NCI-H2029 treated with DMSO at 0.1 percent for 48 hours (cell line): Measurements from ENCODE around the gene EXOSC7.
"Not testable (repeated sequence)": the region's sequence is repeated elsewhere in the genome, so short reads cannot be mapped to it uniquely, and the experiment has no call there.

Experiments
- DNase-seq: peaks from one replicate; lab custom pipeline; 2025; lab: John Stamatoyannopoulos, UW

Gene EXOSC7

DNA sequence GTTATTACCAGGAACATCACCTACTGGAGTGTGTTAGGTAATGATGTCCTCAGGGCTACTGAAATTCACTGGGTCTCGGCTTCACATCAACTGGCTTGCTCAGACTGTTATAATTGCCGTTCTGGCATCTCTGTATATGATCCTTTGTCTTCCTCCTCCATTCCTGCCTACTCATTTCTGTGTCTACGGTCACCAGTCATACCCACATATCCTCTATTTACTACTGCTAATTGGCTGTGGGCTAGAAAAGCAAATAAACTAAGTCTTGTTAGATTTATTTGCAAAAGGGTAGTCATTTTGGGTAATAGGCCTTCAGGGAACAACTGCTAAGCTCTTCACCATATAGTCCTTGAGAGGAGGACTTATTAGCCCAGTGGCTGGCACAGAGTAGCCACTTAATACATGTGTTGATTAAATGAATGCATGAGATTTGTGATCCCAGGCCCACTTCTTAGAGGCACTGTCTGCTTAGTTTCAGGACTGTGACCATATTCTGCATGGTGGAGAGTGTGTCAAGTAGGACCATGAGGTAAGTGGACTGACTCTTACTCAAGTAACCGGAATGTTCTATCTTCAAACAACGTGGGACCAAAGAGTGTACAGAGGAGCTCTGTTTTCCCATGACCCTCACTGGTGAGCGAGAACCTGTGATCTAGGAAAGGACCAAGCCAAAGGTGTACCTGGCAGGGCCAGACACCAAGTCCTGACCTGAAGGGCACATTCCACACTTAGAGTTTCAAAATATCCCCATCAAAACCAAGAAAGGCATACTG lies 13.2 kb upstream of the EXOSC7 start:
- DNase-seq = peak; percentile 96

DNA sequence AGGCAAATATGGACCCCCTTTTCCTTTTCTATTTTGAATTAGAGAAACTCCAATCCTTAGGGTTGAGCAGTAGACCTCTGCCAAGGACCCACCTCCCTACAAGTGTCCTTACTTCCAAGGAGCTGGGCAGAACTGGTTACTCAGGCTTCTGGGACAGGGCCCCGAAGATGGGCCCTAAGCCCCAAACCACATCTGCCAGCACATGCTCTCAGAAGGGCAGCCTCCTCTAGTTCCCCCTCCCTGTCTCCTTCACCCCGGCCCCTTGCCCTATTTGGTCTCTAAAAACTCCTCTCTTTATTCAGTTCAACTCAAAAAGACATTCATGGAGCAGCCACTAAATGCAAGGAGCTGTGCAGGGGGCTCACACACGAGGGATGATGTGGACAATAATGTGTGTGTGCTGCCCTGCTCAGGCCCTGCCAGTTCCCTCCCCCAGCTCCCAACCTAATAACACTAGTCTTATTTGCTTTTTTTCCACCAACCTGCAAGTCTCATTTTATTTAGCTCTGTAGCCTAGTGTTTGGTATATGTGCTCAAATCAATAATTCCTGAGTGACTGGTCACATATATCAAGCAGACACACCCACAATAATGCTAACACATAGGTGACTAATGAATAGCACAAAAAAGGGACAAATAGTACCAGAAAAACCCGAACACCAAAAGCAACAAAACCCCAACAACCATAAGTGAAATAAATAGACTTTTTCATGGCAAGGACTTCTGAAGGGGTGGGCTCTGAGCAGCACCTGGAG lies 12.3 kb upstream of the EXOSC7 start:
- DNase-seq = no peak

DNA sequence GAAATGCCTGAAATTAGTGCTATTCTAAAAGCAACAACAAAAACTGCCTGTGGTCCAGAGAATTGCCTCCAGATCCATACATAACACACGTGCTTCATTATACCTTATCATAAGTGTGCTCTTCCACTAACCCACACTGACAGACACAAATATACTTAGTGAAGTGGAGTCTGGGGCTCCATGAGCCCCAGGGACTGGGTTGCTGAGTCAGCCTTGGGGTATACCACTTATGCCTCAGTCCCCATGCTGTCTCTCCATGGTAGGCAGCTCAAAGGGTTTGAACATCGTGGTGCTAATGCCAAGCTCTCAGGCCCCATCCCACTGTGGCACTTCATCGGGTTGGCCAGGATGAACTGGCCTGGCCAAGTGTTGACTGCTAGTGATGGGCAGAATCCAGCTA lies 10.9 kb upstream of the EXOSC7 start:
- DNase-seq = no peak

DNA sequence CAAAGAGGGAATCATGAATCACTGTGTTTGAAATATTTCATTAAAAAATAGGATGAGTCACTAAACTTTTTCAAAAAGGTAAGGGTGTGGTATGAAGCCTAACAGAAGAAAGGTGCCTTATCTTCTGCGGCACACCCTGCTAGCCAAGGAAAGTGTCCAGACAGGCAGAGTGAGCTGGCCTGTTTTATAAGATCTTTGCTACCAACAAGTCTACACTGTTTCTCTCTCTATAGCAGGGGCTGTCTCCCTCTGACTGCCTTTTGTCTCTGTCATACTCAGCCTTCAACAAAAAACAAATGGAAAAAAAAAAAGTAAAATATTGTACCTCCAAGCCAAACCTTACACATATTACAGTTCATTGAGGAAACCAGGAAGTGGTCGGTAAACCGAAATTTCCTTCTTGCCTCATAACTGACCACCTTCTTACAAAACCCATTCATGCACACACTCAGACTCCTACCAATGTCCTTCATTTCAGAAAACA lies 9.2 kb upstream of the EXOSC7 start:
- no peak for DNase-seq

DNA sequence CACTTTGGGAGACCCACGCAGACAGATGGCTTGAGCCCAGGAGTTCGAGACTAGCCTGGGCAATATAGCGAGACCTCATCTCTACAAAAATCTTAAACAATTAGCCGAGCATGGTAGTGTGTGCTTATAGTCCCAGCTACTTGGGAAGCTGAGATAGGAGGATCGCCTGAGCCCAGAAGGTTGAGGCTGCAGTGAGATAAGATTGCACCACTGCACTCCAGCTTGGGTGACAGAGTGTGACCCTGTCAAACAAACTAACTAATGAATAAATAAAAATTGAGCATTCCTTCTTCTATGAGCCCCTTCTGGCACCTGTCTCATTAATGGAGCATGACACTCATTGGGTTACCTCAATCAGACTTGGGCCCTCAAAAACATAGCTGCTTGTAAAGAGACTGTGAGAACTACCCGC lies 7.6 kb upstream of the EXOSC7 start:
- no peak for DNase-seq

DNA sequence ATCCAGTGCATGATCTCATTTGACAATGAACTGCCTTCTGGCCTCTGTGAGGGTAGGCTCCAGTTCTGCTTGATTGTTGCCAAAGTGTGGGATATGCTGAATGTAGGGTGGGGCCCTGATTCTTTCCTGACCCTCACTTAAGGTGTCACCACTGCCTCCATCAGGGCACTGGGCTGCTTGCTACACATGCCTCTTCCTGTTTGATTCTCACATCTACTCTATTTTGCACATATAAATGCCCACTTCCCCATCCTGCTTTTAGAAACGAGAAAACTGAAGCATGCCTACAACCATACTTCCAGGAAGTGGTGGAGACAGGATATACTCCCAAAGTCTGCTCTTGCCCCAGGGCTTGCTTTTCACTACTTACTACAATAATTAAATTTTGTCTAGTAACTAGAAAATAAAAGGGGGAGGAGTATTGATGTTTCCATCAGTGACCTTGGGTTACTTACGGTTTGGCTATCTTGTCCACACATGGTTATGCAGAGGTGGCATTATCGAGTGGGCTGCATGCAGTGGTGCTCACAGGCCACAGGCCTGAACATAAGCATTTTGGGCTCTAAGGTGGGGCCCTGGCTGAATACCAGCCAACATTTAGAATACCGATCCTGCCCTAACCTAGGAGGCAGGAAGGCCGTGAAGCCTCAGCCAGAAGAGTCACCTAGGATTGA lies 6.8 kb upstream of the EXOSC7 start:
- DNase-seq = no peak

DNA sequence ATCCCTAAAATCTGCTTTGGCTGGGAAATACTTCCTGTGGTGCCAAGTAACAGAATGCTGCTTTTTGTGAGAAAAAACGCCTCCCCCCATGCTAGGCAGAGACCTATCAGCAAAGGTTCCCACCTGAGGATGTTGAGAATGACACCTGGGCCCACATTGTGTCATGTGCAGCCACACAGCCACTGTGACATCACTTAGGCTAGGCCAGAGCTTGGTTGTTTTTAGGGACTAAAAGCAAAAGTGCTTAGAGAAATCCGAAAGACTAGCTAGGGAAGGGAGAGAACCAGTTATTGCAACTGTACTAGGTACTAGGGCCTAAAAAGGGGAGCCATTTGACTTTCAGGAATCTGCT lies 6.2 kb upstream of the EXOSC7 start:
- no peak for DNase-seq

DNA sequence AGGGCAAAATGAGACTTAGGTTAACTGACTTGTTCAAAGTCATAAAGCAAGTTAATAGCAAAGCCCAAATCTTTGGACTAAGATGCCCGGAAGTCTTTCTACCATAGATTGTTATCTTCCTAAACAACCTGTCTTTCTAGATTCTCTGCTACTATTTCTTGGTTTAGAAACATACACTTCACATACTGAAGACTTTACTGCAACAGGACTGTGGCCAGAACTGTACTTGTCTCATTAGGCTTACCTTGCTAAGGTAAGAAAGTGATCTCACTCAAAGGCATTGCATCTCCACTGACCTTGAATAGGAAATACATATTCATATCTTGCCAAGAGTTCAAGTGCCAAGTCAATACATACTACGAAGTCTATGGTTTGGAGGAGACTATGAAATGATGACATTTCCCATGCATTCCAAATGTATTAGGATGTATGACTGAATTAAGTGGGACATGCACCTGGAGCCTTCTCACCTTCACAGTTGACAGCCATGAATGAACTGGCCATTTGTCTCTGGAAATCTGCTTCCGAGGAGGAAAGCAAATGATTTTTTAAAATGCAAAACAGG lies 5.0 kb upstream of the EXOSC7 start:
- no peak for DNase-seq

DNA sequence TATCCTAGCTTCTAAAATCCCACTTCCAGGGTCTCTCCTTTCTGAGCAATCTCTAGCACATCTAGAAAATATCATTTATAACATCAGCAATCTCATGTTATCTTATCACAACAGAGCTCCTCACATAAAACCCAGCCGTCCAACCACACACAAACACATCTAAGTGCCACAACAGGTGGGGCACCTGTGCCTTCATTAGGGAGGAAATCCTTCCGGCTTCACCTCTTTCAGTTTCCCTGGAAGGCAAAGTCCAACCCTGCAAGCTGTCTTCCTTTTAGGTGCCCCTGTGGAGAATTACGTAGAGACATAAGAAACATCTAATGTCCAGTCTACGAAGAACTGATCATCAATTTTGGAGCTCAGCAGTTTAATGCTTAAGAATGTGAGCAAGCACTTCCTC lies 1.6 kb upstream of the EXOSC7 start:
- no peak for DNase-seq

DNA sequence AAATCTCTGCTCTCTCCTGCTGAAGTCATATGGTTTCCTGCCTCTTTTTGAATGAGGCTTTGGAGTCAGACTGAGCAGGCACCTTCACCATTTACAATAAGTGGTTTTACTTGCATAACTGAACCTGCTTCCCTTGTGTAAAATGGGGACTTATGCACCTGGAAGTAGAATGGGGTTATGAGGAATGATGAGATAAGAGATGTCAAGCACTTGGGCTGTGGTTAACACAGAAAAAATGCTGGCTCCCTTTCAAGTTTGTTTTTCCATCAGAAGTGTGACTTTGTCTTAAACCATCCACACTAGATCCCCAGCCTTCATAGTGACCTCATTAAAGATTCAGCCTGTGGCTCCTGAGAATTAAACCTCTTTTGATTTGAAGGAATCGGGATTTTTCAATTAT lies 5.2 kb downstream of the EXOSC7 start:
- DNase-seq = no peak

DNA sequence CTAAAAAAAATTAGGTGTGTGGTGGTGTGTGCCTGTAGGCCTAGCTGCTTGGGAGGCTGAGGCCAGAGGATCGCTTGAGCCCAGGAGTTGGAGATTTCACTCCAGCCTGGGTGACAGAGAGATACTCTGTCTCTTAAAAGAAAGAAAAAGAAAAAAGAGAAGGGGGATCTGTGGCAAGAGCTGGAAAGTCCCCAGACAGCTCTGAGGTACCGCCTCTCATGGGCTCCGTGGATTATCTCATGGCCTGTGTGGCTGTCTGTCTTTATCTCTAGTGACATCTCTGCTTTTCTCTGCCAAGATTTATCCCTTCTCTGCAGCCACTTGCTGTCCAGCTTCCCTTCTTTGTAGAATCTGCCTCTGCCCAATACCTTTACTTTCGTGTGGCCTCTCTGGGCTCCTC lies 5.7 kb downstream of the EXOSC7 start:
- DNase-seq = no peak

DNA sequence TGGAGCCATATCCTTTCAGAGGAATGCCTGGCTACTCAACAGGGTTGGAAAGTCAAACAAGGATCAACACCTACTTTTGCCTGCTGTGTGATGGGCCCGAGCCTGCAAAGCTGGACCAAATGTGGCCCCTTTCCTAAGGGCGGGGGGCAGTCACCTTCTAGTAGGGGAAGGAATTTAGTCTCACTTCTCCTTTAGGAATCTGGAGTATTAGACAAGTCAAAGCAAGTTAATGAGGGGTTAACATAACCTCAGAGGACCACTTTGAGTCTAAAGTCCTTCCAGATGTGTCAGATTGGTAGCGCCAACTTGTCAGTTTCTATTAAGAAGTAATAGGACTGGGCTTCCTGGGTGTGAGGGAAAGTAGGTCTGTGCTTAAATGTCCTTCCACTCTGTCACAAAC lies 6.8 kb downstream of the EXOSC7 start:
- no peak for DNase-seq

DNA sequence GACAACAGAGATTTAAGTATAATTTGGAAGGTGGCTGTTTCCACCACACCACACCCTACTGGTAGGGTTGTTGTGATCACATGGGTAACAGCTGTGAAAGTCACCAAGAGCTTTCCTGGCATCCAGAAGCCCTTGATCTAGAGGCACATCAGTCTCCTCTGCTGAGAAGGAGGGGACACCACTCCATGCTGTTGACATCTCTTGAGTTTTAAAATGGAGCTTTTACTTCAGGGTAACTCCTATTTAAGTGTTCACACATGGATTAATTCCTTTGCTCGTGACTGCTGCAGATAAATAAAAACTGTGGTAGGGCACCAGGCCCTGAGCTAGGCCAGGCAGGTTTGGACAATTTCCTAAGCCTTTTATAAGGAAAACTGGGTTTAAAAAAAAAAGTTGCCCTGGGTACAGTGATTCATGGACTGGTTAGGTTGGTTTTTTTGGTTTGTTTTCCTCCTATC lies 7.5 kb downstream of the EXOSC7 start:
- DNase-seq = no peak

DNA sequence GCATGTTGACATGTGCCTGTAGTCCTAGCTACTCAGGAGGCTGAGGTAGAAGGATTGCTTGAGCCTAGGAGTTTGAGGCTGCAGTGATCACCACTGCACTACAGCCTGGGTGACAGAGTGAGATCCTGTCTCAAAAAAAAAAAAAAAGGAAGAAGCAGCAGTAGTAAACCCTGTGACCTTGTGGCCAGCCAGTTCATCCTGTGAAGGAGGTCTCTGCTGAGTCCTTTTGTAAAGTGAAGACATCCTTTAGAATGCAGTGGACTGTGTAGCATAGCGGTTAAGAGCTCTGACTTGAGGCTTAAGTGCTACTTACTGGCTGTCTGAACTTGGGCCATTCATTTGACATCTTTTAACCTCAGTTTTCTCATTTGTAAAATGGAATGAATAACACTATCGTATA lies 8.3 kb downstream of the EXOSC7 start:
- DNase-seq = no peak

DNA sequence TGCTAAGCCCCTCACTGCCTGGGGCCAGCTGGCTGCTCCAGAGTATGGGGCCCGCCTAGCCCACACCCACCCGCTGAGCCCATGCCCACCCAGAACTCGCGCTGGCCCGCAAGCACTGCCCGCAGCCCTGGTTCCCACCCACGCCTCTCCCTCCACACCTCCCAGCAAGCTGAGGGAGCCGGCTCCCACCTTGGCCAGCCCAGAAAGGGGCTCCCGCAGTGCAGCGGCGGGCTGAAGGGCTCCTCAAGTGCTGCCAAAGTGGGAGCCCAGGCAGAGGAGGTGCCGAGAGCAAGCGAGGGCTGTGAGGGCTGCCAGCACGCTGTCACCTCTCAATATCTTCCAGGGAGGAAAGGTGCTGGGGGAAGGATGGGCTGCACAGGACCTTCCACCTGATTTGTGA lies 10.3 kb downstream of the EXOSC7 start:
- not testable (repeated sequence) for DNase-seq

DNA sequence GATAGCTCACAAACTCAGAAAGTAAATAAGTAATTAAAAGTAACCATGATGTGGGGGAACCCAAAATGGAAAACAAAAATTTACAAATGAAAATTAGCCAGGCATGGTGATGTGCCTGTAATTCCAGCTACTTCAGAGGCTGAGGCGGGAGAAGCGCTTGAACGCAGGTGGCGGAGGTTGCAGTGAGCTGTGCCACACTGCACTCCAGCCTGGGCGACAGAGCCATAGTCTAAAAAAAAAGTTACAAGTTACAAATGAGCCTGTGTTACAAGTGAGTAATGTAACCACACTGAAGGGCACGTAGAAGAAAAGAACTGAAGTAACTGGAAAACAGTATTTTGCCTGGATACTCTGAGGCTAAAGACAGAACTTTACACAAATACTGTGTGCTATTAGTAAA lies 11.3 kb downstream of the EXOSC7 start:
- DNase-seq = no peak

DNA sequence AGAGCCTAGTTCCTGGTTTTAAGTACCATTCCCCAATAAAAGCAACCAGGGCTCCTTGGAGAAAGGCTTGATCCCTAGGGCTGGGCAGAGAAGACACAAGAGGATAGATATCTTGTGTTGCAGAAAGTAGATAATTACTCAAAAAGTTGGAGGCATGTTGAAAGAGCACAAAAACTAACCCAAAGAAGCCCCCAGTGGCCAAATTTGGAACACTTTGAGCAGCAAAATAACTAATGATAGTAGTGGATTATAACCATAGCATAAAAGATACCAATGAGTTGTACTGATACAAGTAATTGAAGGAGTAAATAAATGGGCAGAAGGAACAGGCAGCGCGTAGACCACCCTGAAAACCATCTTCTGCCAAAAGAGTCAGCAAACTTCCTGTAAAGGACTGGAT lies 12.0 kb downstream of the EXOSC7 start:
- DNase-seq = no peak

DNA sequence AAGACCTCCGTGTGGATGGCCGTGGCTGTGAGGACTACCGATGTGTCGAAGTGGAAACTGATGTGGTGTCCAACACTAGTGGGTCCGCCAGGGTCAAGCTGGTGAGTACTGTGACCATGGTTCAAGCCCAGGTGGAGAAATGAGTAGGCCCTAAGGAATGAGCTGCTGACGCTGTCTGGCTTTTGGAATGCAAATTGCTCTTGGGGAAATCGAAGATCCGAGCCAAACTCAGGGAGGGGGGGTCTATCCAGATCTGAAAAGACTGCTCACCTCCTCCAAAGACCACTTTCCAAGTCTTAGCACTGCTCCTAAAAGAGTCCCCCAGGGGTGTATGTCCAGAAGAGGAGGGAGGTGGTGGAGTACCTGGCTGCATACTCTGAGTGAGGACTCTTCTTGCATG lies 13.1 kb downstream of the EXOSC7 start:
- no peak for DNase-seq

DNA sequence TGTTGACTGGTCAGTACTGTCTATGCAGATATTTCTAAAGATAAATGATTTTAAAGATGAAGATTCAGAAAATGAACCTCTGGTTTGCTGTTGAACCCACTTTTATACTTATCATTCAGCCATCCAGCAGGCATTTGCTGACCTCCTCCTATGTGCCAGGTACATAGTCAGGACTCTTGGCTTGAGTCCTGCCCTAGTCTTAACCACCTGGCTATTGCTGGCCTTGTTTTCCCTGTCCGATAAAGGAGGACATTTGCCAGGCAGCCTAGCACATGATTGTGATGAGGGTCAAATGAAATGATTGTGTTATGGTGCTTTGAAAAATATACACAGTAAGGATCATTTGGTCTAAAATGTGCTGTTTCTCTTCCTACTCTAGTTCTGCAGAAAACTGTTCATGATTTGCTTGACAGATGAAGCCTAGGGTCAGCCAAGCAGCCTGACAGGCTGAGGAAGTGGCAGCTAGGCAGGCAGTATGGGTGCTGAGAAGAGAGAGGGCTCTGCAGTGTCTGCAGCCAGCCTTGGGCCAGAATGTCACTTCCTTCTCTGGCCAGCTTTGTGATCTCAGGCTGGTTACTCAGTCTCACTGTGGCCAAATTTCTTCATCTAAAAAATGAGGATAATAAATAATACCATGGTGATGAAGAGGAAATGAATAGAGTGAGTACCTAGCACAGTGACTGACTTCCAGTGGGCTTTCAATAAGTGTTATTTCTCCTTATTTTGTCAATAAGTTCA lies 13.8 kb downstream of the EXOSC7 start:
- DNase-seq = no peak

DNA sequence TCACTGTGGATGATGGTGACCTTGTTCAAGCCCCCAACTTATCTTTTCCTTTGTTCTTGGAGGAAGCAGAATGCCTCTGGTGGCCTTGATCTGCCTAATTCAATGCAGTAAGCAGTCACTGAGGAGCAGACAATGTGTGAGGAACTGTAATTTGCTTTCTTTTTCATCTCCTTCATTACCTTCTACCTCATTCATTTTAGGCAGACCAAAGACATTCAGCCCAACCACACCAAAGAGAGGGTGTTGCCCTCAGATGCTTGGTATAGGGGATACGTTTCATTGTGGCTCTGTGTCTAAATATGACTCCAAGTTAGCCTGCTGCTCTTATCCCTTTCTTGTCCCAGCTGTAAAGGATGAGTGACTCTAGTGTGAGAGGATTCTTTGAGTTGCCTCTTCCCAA lies 15.3 kb downstream of the EXOSC7 start:
- no peak for DNase-seq

DNA sequence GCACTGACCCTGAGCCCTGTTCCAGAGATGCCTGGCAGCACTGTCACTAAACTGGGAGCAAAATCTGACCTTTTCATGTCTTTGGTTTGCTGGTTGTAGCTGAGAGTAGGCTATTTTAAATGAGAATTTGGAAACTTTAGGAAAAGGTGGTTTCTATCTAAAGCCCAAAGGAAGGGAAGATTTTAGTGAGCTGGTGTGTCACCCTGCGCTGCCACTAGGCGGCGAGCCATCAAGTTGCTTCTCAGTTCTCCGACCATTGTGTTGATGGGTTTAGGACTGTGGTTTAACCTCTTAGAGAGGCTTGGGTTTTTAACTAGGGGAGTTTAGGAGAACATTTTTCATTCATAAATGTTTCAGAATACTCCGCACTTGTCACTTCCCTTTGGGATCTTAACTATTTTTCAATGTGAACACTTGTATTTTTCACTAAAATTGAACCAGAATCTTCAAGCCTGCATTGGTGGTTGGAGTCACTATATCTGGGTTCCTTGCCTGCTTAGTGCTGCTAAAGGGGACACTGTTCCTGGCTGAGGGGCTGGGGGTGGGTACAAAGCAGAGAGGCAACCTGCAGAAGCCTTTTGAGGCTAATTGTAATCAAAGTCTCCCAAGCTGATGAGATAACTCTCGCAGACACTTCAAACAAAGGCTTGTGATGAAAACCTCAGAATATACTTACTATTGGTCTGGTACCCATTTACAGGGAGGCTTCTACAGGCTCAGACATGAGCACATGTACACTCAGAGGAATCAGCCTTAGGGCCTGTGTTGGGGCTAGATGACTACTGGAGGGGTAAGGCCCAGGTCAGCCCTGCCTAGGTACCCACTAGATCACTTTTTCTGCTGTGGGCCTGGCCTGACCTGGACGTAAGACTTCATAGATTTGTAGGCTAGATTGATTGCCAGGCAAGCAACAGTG lies 16.8 kb downstream of the EXOSC7 start:
- DNase-seq = no peak
